GM12878 (cell line): ENCODE results near the gene TMEM181. TPM values are rescaled to one million over a fixed set of nuclear protein-coding genes. Genes with fewer than 3 reads are reported as not detected.

ENCODE experiments used
- ATAC-seq: fragments of 200-7000 bp; cut with Tn5 transposase; 3 replicates; pipeline ENCODE4 v1.9.1; 2020; ENCODE audit warnings: mild to moderate bottlenecking, moderate library complexity
- BruUV-seq: library from RNA; stranded (reverse); fragments of 400-500 nt; replicated peaks from 2 replicates; lab custom pipeline; 2021; lab: Mats Ljungman, UMichigan
- CTCF ChIA-PET: fragments of 300-600 bp; sonication (Branson Sonifier 250); formaldehyde crosslinking; extraction: SDS; loops from one replicate; lab custom pipeline; 2021; ENCODE audit warnings: inconsistent platforms; lab: Yijun Ruan, JAX
- POLR2A ChIA-PET: fragments of 350-600 bp; formaldehyde crosslinking; extraction: SDS; loops from one replicate; lab custom pipeline; 2021; ENCODE audit warnings: inconsistent platforms; lab: Charles Lee
- RAD21 ChIA-PET: fragments of 300-600 bp; sonication (Branson Sonifier 250); formaldehyde crosslinking; loops from one replicate; lab custom pipeline; 2023; ENCODE audit warnings: antibody characterized with exemption; ENCODE audit not compliant: unreplicated experiment; lab: Charles Lee
- SMC1A ChIA-PET: fragments of 300-600 bp; sonication (Branson Sonifier 250); formaldehyde crosslinking; loops from one replicate; lab custom pipeline; 2023; ENCODE audit not compliant: unreplicated experiment, uncharacterized antibody; lab: Charles Lee
- DNase-seq: peaks from one replicate; pipeline ENCODE4 v3.0.0-alpha.2; 2011; ENCODE audit warnings: low read depth, low spot score
- FAIRE-seq: peaks from 3 replicates; lab custom pipeline; 2011; peaks lifted over from hg19 to GRCh38; lab: Jason Lieb, UNC
- H2AFZ ChIP-seq: 2 replicates; pipeline ENCODE4 v1.6.0; 2011; ENCODE audit warnings: low read depth, low read length, control low read depth; ENCODE audit not compliant: control insufficient read depth
- H3K27ac ChIP-seq: 2 replicates; pipeline ENCODE4 v1.5.1; 2011; ENCODE audit warnings: control low read depth; ENCODE audit not compliant: control insufficient read depth, insufficient read depth
- H3K27me3 ChIP-seq, 2 experiments: replicated peaks in 1 of 2; 2 replicates each; pipeline versions ENCODE4 v1.6.0 to v1.6.1; 2011; ENCODE audit warnings: low read length in 1 of 2; ENCODE audit not compliant: control insufficient read depth in 2 of 2, insufficient read depth in 2 of 2
- H3K36me3 ChIP-seq, 2 experiments: 2 replicates each; pipeline ENCODE4 v1.5.1; 2011; ENCODE audit warnings: low read length in 1 of 2; ENCODE audit not compliant: control insufficient read depth in 2 of 2, insufficient read depth in 2 of 2
- H3K4me1 ChIP-seq: 2 replicates; pipeline ENCODE4 v1.6.1; 2011; ENCODE audit warnings: mild to moderate bottlenecking, low read length, moderate library complexity, mixed read lengths; ENCODE audit not compliant: control insufficient read depth, insufficient read depth
- H3K4me2 ChIP-seq: 2 replicates; pipeline ENCODE4 v1.6.0; 2011; ENCODE audit warnings: control low read depth; ENCODE audit not compliant: control insufficient read depth, insufficient read depth
- H3K4me3 ChIP-seq: fragments of 200-600 bp; sonication (generic); 2 replicates; pipeline ENCODE4 v1.5.1; 2016
- H3K79me2 ChIP-seq: 2 replicates; pipeline ENCODE4 v1.6.0; 2011; ENCODE audit warnings: low read length; ENCODE audit not compliant: control insufficient read depth, insufficient read depth
- H3K9ac ChIP-seq: 2 replicates; pipeline ENCODE4 v1.8.0; 2011; ENCODE audit warnings: low read length, control low read depth, mixed read lengths; ENCODE audit not compliant: control insufficient read depth, insufficient read depth
- H3K9me3 ChIP-seq: replicated peaks from 3 replicates; pipeline ENCODE4 v1.5.1; 2011; ENCODE audit warnings: mild to moderate bottlenecking, low read length; ENCODE audit not compliant: control insufficient read depth, insufficient read depth
- H4K20me1 ChIP-seq: 2 replicates; pipeline ENCODE4 v1.6.0; 2011; ENCODE audit not compliant: control insufficient read depth, insufficient read depth
- ATF7 ChIP-seq: fragments of 450-650 bp; IDR thresholded peaks from 2 replicates; pipeline ENCODE4 v1.6.1; 2016; ENCODE audit warnings: low read depth, mild to moderate bottlenecking
- FOXK2 ChIP-seq: fragments of 450-650 bp; IDR thresholded peaks from 2 replicates; pipeline ENCODE4 v1.6.1; 2017; ENCODE audit warnings: mild to moderate bottlenecking, moderate library complexity
- IRF4 ChIP-seq: IDR thresholded peaks from 2 replicates; pipeline ENCODE4 v1.6.1; 2011; ENCODE audit warnings: low read depth, low read length
- PAX5 ChIP-seq: IDR thresholded peaks from 2 replicates; pipeline ENCODE4 v1.6.1; 2011; ENCODE audit warnings: low read depth, low read length, borderline replicate concordance
- RB1 ChIP-seq: fragments of 450-650 bp; formaldehyde crosslinking; IDR thresholded peaks from 2 replicates; pipeline ENCODE4 v1.6.1; 2017; ENCODE audit warnings: mild to moderate bottlenecking, borderline replicate concordance
- RELB ChIP-seq: fragments of 450-650 bp; IDR thresholded peaks from 2 replicates; pipeline ENCODE4 v1.6.1; 2017; ENCODE audit warnings: low read depth, mild to moderate bottlenecking, moderate library complexity
- WGBS: methylation state at CpG from one replicate; pipeline ENCODE4 v1.1.6; 2016; ENCODE audit warnings: low lambda C conversion rate; ENCODE audit not compliant: insufficient replicate concordance, insufficient coverage; ENCODE audit errors: missing lambda C conversion rate; 5-methylcytosine and 5-hydroxymethylcytosine counted together
- in situ Hi-C: fragments of 300-500 bp; cut with MboI; formaldehyde crosslinking; loops from 9 replicates; pipeline ENCODE4 v1.14.3; 2018; ENCODE audit warnings: mixed read lengths
- intact Hi-C: fragments of 100-400 bp; cut with micrococcal nuclease; formaldehyde crosslinking; loops from one replicate; pipeline ENCODE4 v1.14.2; 2022; ENCODE audit not compliant: unreplicated experiment
- polyA plus RNA-seq, 11 experiments: library from polyadenylated mRNA; depleted of rRNA in 4 of 11; unstranded in 6 of 11; stranded (reverse) in 5 of 11; fragments of >200 nt; fragmentation: Nextera tagmentation in 4 of 11; fragmentation: Illumina TruSeq in 1 of 11; extraction: Ambion mirVana in 4 of 11; extraction: Trizol in 1 of 11; gene quantifications; 1 replicate in 1 of 11; 2 replicates in 10 of 11; pipeline versions ENCODE4 v1.2.1 to v1.2.3, GENCODE V29; 2011 to 2016; ENCODE audit warnings: inconsistent platforms in 2 of 11, missing spikeins in 2 of 11, low read depth in 1 of 11
- total RNA-seq, 4 experiments: library from RNA; depleted of rRNA in 3 of 4; stranded (reverse); fragments of >200 nt in 3 of 4; fragmentation: Illumina TruSeq in 1 of 4; extraction: Trizol in 1 of 4; gene quantifications; 2 replicates each; pipeline versions ENCODE4 v1.2.1 to v1.2.3, GENCODE V29; 2013 to 2021
- TF ChIP-seq, protein P1 (sequence below): IDR thresholded peaks from 2 replicates; pipeline ENCODE4 v1.6.1; 2011; ENCODE audit warnings: low read depth, low read length, improper control_type of control experiment, borderline replicate concordance

The TMEM181 gene
- total and polyA plus RNA-seq, 10 of the 15 experiments (the other 5 are each of a cell fraction or from before 2014, with no cell fraction given) = 1.5 to 7.9 (median 5.2) TPM

GRCh38 chr6:158591134-158591809, 31.4 kb downstream of the TMEM181 start:
- peaks cover 14 to 16% of the 10 kb centered on the region in 2 experiments for H3K36me3 ChIP-seq
- 88% methylated on average over 7 of the region's 7 CpGs for WGBS
- ChIA-PET SMC1A (no interaction called here), RAD21 (no interaction called here), CTCF (no interaction called here), POLR2A (no interaction called here)
- H3K9me3 ChIP-seq = no peaks in the 10 kb centered on the region
- no peak overlapping the region for H3K9ac ChIP-seq
- no peak overlapping the region for H3K4me3 ChIP-seq
- ATAC-seq = no peak
- H3K27me3 ChIP-seq = no peaks in the 10 kb centered on the region
- DNase-seq = no peak
- no peak overlapping the region for H3K4me2 ChIP-seq
- FAIRE-seq = no peak
- no peaks in the 10 kb centered on the region for H3K79me2 ChIP-seq
- no peaks in the 10 kb centered on the region for H4K20me1 ChIP-seq
- H2AFZ ChIP-seq = no peak overlapping the region
- no peak overlapping the region for H3K27ac ChIP-seq
- no TSS peak for BruUV-seq
- no peaks in the 10 kb centered on the region for H3K4me1 ChIP-seq
- TF ChIP-seq ATF7 (no peak), FOXK2 (no peak), IRF4 (no peak), RELB (no peak), RB1 (no peak), PAX5 (no peak)
- TF ChIP-seq, protein P1, sequence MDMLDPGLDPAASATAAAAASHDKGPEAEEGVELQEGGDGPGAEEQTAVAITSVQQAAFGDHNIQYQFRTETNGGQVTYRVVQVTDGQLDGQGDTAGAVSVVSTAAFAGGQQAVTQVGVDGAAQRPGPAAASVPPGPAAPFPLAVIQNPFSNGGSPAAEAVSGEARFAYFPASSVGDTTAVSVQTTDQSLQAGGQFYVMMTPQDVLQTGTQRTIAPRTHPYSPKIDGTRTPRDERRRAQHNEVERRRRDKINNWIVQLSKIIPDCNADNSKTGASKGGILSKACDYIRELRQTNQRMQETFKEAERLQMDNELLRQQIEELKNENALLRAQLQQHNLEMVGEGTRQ = no peak
- in situ Hi-C loops = no loop called here
- intact Hi-C loops = no loop called here
